GM10248 (cell line): ENCODE measurements around the gene AMER3.

ENCODE experiments used
- CTCF ChIA-PET: fragments of 300-600 bp; sonication (Branson Sonifier 250); formaldehyde crosslinking; extraction: SDS; loops from one replicate; lab custom pipeline; 2021; ENCODE audit warnings: antibody characterized with exemption; lab: Yijun Ruan, JAX
- POLR2A ChIA-PET: fragments of 350-650 bp; sonication (Branson Sonifier 250); formaldehyde crosslinking; extraction: SDS; loops from one replicate; lab custom pipeline; 2020; ENCODE audit warnings: antibody characterized with exemption; lab: Yijun Ruan, JAX
- DNase-seq: peaks from one replicate; pipeline ENCODE4 v3.0.0; 2012; ENCODE audit errors: extremely low spot score
- TF ChIP-seq, protein P1 (sequence below): IDR thresholded peaks from 2 replicates; pipeline ENCODE4 v1.5.1; 2012; ENCODE audit warnings: mild to moderate bottlenecking, low read depth; ENCODE audit errors: extremely low read depth, missing control alignments, control extremely low read depth

Gene AMER3

DNA sequence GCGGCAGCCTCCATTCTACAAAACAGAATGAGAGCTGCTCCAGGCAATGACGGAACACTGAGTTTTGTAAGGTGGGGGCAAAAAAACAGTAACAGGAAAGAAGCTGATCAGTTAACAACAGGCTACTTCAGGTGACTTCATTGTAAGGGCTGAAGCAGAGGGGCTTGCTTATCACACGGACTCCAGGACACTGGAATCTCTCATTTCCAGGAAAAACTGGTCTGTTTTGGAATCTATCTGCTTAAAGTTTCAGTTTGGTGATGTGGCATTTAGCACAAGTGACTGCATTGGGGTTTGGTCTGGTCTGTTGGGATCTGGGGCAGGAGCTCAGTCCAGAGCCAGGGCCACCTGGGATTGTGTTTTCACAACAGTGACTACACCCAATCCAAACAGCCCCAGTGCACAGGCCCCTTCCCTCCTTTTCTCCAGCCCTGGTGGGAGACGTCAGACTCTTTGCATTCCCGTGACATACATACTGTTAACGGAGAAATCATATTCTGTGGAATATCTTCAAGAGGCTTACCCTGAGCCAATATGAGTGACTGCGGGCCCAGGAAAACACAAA is 14.1 kb downstream of the AMER3 start:
- ChIA-PET POLR2A (no interaction called here), CTCF (interaction anchor here (1.2 kb wide), 1 partner anchor 9 kb away, joined by 3 read pairs; no protein-coding TSS in a partner anchor)
- no peak for DNase-seq
- TF ChIP-seq, protein P1, sequence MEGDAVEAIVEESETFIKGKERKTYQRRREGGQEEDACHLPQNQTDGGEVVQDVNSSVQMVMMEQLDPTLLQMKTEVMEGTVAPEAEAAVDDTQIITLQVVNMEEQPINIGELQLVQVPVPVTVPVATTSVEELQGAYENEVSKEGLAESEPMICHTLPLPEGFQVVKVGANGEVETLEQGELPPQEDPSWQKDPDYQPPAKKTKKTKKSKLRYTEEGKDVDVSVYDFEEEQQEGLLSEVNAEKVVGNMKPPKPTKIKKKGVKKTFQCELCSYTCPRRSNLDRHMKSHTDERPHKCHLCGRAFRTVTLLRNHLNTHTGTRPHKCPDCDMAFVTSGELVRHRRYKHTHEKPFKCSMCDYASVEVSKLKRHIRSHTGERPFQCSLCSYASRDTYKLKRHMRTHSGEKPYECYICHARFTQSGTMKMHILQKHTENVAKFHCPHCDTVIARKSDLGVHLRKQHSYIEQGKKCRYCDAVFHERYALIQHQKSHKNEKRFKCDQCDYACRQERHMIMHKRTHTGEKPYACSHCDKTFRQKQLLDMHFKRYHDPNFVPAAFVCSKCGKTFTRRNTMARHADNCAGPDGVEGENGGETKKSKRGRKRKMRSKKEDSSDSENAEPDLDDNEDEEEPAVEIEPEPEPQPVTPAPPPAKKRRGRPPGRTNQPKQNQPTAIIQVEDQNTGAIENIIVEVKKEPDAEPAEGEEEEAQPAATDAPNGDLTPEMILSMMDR: no peak

DNA sequence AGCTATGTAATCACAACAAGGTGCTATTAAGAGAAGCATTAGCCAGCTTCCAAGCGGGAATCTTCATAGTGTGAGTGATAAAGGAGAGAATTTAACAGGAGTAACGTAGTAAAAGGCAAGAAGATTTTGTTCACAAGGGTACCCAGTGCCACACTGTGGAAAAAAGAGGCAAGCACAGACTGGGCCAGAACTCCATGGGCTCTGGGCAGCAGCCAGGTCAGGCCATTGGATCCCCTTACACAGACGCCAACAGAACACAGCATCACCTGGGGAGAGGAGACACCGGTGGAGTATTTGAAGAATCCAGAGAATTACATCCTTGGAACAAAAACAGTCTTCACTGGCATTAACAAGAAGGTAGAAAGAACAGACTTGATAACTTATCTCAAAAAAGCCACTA is 21.2 kb downstream of the AMER3 start:
- POLR2A ChIA-PET: no interaction called here
- TF ChIP-seq, protein P1: no peak
- CTCF ChIA-PET: interaction anchor here (2.0 kb wide), 1 partner anchor 21 kb away, joined by 5 read pairs; no protein-coding TSS in a partner anchor
- no peak for DNase-seq

DNA sequence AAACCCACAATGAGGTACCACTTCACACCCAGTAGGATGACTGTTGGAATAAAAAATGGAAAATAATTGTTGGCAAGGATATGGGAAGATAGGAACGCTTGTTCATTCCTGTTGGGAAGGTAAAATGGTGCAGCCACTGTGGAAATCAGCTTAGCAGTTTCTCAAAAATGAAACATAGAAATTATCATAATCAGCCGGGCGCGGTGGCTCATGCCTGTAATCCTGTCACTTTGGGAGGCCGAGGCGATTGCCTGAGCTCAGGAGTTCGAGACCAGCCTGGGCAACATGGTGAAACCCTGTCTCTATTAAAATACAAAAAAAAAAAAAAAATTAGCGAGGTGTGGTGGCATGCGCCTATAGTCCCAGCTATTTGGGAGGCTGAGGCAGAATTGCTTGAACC is 23.4 kb downstream of the AMER3 start:
- CTCF ChIA-PET: no interaction called here

DNA sequence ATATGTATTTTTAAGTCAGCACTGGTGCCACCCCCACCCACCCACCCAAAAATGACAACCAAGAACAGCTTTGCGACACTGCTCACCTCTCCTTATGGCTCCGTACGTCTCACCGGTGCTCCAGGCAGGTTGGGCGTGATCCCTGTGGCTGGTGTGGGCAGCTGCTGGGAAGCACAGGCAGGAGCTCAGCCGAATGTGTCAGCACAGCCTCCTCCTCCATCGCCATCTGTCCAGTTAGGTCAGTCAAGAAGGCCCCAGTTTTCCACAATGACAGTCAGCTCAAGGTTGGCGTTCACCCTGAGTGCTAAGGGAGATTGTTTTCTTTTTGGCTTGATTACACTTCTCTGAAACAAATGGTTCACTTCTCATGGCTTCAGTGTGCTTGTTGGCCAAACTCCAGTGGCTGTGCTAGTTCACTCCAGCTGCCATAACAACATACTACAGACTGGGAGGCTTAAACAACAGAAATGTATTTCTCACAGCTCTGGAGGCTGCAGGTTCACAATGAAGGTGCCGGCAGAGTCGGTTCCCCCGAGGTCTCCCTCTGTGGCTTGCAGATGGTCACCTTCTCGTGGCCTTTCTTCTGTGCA is 30.2 kb downstream of the AMER3 start:
- ChIA-PET CTCF (no interaction called here), POLR2A (no interaction called here)
- DNase-seq: no peak
- TF ChIP-seq, protein P1: no peak

More for the DNA sequence above, 23.4 kb downstream of the AMER3 start:
- TF ChIP-seq, protein P1: no peak
- DNase-seq: no peak
- POLR2A ChIA-PET: no interaction called here

DNA sequence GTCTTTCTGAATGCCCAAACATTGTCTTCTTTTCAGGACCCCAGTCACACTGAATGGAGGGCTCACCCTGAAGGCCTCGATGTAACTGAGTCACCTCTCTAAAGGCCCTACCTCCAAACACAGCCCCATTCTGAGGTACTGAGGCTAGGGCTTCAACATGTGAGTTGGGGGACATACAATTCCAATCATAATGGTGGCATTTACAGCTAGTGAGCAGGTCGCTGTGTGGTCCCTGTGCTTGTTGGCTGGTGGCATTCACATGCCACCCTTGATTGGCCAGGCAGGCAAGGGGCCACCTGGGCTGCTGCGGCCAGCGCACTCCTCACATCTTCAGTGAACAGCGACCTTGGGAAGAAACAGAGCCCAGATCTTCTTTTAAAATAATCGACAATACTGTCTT is 30.7 kb downstream of the AMER3 start:
- no peak for DNase-seq
- TF ChIP-seq, protein P1: no peak
- CTCF ChIA-PET: interaction anchor here (1.2 kb wide), 1 partner anchor 88 kb away, joined by 3 read pairs; no protein-coding TSS in a partner anchor
- POLR2A ChIA-PET: no interaction called here

DNA sequence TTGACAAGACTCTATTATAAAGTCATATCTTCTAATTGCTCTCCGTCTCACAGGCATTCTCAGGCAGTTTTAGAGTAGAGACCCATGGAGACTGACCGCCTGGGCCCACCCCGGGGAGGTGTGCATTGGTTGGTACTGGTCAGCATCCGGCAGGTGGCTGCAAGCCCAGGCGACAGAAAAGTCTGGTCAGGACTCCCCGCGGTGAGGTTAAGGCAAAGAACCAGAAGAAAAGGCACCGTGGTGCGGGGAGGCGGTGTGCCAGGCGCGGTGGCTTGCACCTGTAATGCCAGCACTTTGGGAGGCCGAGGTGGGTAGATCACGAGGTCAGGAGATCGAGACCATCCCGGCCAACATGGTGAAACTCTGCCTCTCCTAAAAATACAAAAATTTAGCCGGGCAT is 32.5 kb downstream of the AMER3 start:
- POLR2A ChIA-PET: no interaction called here
- TF ChIP-seq, protein P1: no peak
- DNase-seq: no peak
- CTCF ChIA-PET: interaction anchor here (0.8 kb wide), 1 partner anchor 10 kb away, joined by 3 read pairs; no protein-coding TSS in a partner anchor
